Measurements from ENCODE around the gene SLC39A8. TPM values are rescaled to one million over a fixed set of nuclear protein-coding genes. Genes with fewer than 3 reads are reported as not detected.

The SLC39A8 gene
- total and polyA plus RNA-seq, 5 donors from 2014 or later, result 18.6 to 29.8 (median 23.7) TPM

GRCh38 chr4:102223461-102223860 lies 121.8 kb downstream of the SLC39A8 start:
- H3K4me1 ChIP-seq (ENCODE audit: control insufficient read depth, insufficient read depth, low read length, poor library complexity, severe bottlenecking), result no peaks in the 10 kb centered on the region
- no peaks in the 10 kb centered on the region for H3K36me3 Mint-ChIP-seq
- ATAC-seq (ENCODE audit: low read depth in 2 of 2) (no peak), DNase-seq (no peak)
- no peaks in the 10 kb centered on the region for H3K9me3 ChIP-seq (ENCODE audit: control insufficient read depth in 2 of 2, low read length in 2 of 2)
- no peak overlapping the region for H3K27ac ChIP-seq (ENCODE audit: insufficient read depth, low read length, poor library complexity, severe bottlenecking)
- H3K27me3 Mint-ChIP-seq, result no peaks in the 10 kb centered on the region
- no peak overlapping the region for H3K4me3 Mint-ChIP-seq
- H3K4me1 Mint-ChIP-seq, result no peaks in the 10 kb centered on the region
- no peaks in the 10 kb centered on the region for H3K36me3 ChIP-seq (ENCODE audit: control insufficient read depth, insufficient read depth, low read length)
- no peaks in the 10 kb centered on the region for H3K27me3 ChIP-seq (ENCODE audit: control insufficient read depth, insufficient read depth, low read length)
- no peak overlapping the region for H3K27ac Mint-ChIP-seq
- peaks cover 0 to 8% (median 3%) of the 10 kb centered on the region in 7 donors for H3K9me3 Mint-ChIP-seq
- H3K4me3 ChIP-seq (ENCODE audit: low read depth, low read length), result no peak overlapping the region

GRCh38 chr4:102222838-102223409 lies 122.4 kb downstream of the SLC39A8 start:
- no peaks in the 10 kb centered on the region for H3K27me3 Mint-ChIP-seq
- peaks cover 0 to 7% (median 3%) of the 10 kb centered on the region in 7 donors for H3K9me3 Mint-ChIP-seq
- DNase-seq (no peak), ATAC-seq (ENCODE audit: low read depth in 2 of 2) (no peak)
- Histone ChIP-seq H3K27ac (ENCODE audit: insufficient read depth, low read length, poor library complexity, severe bottlenecking) (no peak overlapping the region), H3K9me3 (ENCODE audit: control insufficient read depth in 2 of 2, low read length in 2 of 2) (no peaks in the 10 kb centered on the region), H3K36me3 (ENCODE audit: control insufficient read depth, insufficient read depth, low read length) (no peaks in the 10 kb centered on the region), H3K4me1 (ENCODE audit: control insufficient read depth, insufficient read depth, low read length, poor library complexity, severe bottlenecking) (no peaks in the 10 kb centered on the region), H3K27me3 (ENCODE audit: control insufficient read depth, insufficient read depth, low read length) (no peaks in the 10 kb centered on the region), H3K4me3 (ENCODE audit: low read depth, low read length) (no peak overlapping the region)
- H3K27ac Mint-ChIP-seq, result no peak overlapping the region
- H3K4me1 Mint-ChIP-seq, result no peaks in the 10 kb centered on the region
- no peaks in the 10 kb centered on the region for H3K36me3 Mint-ChIP-seq
- H3K4me3 Mint-ChIP-seq, result no peak overlapping the region

DNA sequence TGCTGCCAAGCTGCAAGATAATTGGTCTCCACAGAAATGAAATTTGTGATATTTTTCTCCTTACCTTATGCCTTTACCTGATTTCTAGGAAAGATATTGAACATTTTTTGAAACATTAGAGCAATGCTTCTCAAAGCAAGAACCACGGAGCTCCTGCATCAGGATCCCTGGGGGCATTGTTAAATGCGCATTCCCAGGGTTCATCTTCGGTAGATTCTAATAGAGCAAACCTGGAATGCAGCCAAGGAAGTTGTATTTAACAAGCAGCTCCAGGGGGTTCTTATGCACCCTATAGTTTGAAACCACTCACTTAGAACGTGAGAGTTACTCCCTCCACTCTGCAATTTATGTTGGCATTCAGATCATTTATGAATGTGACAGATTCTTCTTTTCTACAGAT lies 126.2 kb downstream of the SLC39A8 start:
- Mint-ChIP-seq H3K9me3 (peaks cover 0 to 4% (median 2%) of the 10 kb centered on the region in 7 donors), H3K27ac (no peak overlapping the region), H3K4me3 (no peak overlapping the region), H3K27me3 (peaks cover 8% of the 10 kb centered on the region), H3K4me1 (no peaks in the 10 kb centered on the region), H3K36me3 (no peaks in the 10 kb centered on the region)
- Histone ChIP-seq H3K36me3 (ENCODE audit: control insufficient read depth, insufficient read depth, low read length) (no peaks in the 10 kb centered on the region), H3K27ac (ENCODE audit: insufficient read depth, low read length, poor library complexity, severe bottlenecking) (no peak overlapping the region), H3K27me3 (ENCODE audit: control insufficient read depth, insufficient read depth, low read length) (no peaks in the 10 kb centered on the region), H3K9me3 (ENCODE audit: control insufficient read depth in 2 of 2, low read length in 2 of 2) (no peaks in the 10 kb centered on the region), H3K4me1 (ENCODE audit: control insufficient read depth, insufficient read depth, low read length, poor library complexity, severe bottlenecking) (no peaks in the 10 kb centered on the region), H3K4me3 (ENCODE audit: low read depth, low read length) (no peak overlapping the region)
- DNase-seq (no peak), ATAC-seq (ENCODE audit: low read depth in 2 of 2) (no peak)

GRCh38 chr4:102218656-102219055 lies 126.6 kb downstream of the SLC39A8 start:
- Mint-ChIP-seq H3K36me3 (no peaks in the 10 kb centered on the region), H3K4me1 (no peaks in the 10 kb centered on the region), H3K27ac (no peak overlapping the region), H3K27me3 (peaks cover 8% of the 10 kb centered on the region), H3K9me3 (peaks cover 0 to 4% (median 2%) of the 10 kb centered on the region in 7 donors), H3K4me3 (no peak overlapping the region)
- no peak overlapping the region for H3K27ac ChIP-seq (ENCODE audit: insufficient read depth, low read length, poor library complexity, severe bottlenecking)
- ATAC-seq (ENCODE audit: low read depth in 2 of 2), result no peak
- no peak for DNase-seq
- H3K9me3 ChIP-seq (ENCODE audit: control insufficient read depth in 2 of 2, low read length in 2 of 2), result no peaks in the 10 kb centered on the region
- no peaks in the 10 kb centered on the region for H3K36me3 ChIP-seq (ENCODE audit: control insufficient read depth, insufficient read depth, low read length)
- no peaks in the 10 kb centered on the region for H3K4me1 ChIP-seq (ENCODE audit: control insufficient read depth, insufficient read depth, low read length, poor library complexity, severe bottlenecking)
- no peak overlapping the region for H3K4me3 ChIP-seq (ENCODE audit: low read depth, low read length)
- no peaks in the 10 kb centered on the region for H3K27me3 ChIP-seq (ENCODE audit: control insufficient read depth, insufficient read depth, low read length)

DNA sequence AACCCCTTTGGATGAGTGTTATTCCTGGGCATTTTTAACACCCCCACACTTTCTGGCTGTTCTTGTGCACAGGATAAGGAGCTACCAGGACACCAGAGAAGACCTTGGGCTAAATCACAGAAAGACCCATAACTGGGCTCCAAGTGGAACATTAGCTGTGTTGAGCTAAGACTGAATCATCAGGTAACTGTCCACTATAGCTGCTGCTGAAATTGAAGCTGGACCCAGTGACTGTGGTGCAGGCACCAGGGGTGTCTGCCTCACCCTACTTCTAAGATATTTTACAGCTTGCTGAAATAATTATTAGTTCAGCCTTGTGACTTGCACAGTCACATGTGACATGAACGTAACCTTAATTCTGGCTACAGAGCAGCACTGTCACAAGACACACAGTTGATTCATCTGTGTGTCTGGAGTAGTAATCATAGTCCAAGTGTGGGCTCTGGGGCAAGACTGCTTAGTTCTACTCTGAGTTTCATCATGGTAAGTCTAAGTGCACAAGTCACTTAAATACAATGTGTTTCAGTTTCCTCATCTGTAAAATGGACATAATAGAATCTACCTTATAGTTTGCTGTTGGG lies 127.4 kb downstream of the SLC39A8 start:
- Mint-ChIP-seq H3K4me1 (no peaks in the 10 kb centered on the region), H3K27ac (no peak overlapping the region), H3K27me3 (peaks cover 8% of the 10 kb centered on the region), H3K4me3 (no peak overlapping the region), H3K36me3 (no peaks in the 10 kb centered on the region), H3K9me3 (peaks cover 0 to 4% (median 2%) of the 10 kb centered on the region in 7 donors)
- ATAC-seq (ENCODE audit: low read depth in 2 of 2) (no peak), DNase-seq (no peak)
- Histone ChIP-seq H3K4me1 (ENCODE audit: control insufficient read depth, insufficient read depth, low read length, poor library complexity, severe bottlenecking) (no peaks in the 10 kb centered on the region), H3K27ac (ENCODE audit: insufficient read depth, low read length, poor library complexity, severe bottlenecking) (no peak overlapping the region), H3K4me3 (ENCODE audit: low read depth, low read length) (no peak overlapping the region), H3K36me3 (ENCODE audit: control insufficient read depth, insufficient read depth, low read length) (no peaks in the 10 kb centered on the region), H3K27me3 (ENCODE audit: control insufficient read depth, insufficient read depth, low read length) (no peaks in the 10 kb centered on the region), H3K9me3 (ENCODE audit: control insufficient read depth in 2 of 2, low read length in 2 of 2) (no peaks in the 10 kb centered on the region)

DNA sequence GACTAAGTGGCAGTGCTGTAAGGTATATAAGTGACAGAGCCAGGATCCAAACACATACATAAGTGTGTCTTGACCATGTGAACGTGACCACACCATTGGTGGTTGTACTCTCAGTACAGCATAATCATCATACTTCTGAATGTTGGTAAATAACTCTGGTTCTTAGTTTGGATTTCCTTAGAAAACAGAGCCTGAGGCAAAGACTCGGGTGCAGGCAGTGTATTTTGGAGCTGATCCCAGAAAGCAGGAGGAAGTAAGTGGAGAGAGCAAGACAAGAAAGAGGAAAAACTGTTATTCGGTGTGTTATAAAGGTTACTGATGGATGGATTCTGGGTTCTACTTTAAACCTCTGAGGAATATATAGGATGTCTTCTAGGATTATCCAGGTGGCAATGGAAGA lies 127.9 kb downstream of the SLC39A8 start:
- no peak for DNase-seq
- no peaks in the 10 kb centered on the region for H3K27me3 ChIP-seq (ENCODE audit: control insufficient read depth, insufficient read depth, low read length)
- no peak overlapping the region for H3K4me3 Mint-ChIP-seq
- H3K36me3 ChIP-seq (ENCODE audit: control insufficient read depth, insufficient read depth, low read length), result no peaks in the 10 kb centered on the region
- H3K4me1 ChIP-seq (ENCODE audit: control insufficient read depth, insufficient read depth, low read length, poor library complexity, severe bottlenecking), result no peaks in the 10 kb centered on the region
- H3K4me1 Mint-ChIP-seq, result no peaks in the 10 kb centered on the region
- peaks cover 0 to 4% (median 0%) of the 10 kb centered on the region in 7 donors for H3K9me3 Mint-ChIP-seq
- peaks cover 8% of the 10 kb centered on the region for H3K27me3 Mint-ChIP-seq
- no peaks in the 10 kb centered on the region for H3K9me3 ChIP-seq (ENCODE audit: control insufficient read depth in 2 of 2, low read length in 2 of 2)
- no peak overlapping the region for H3K27ac ChIP-seq (ENCODE audit: insufficient read depth, low read length, poor library complexity, severe bottlenecking)
- ATAC-seq (ENCODE audit: low read depth in 2 of 2), result no peak
- H3K4me3 ChIP-seq (ENCODE audit: low read depth, low read length), result no peak overlapping the region
- no peaks in the 10 kb centered on the region for H3K36me3 Mint-ChIP-seq
- no peak overlapping the region for H3K27ac Mint-ChIP-seq

GRCh38 chr4:102216666-102217065 lies 128.6 kb downstream of the SLC39A8 start:
- H3K27ac Mint-ChIP-seq, result no peak overlapping the region
- no peak for DNase-seq
- Histone ChIP-seq H3K4me1 (ENCODE audit: control insufficient read depth, insufficient read depth, low read length, poor library complexity, severe bottlenecking) (no peaks in the 10 kb centered on the region), H3K36me3 (ENCODE audit: control insufficient read depth, insufficient read depth, low read length) (no peaks in the 10 kb centered on the region), H3K27me3 (ENCODE audit: control insufficient read depth, insufficient read depth, low read length) (no peaks in the 10 kb centered on the region), H3K9me3 (ENCODE audit: control insufficient read depth in 2 of 2, low read length in 2 of 2) (no peaks in the 10 kb centered on the region), H3K4me3 (ENCODE audit: low read depth, low read length) (no peak overlapping the region), H3K27ac (ENCODE audit: insufficient read depth, low read length, poor library complexity, severe bottlenecking) (no peak overlapping the region)
- H3K4me1 Mint-ChIP-seq, result no peaks in the 10 kb centered on the region
- no peak overlapping the region for H3K4me3 Mint-ChIP-seq
- H3K36me3 Mint-ChIP-seq, result no peaks in the 10 kb centered on the region
- no peak for ATAC-seq (ENCODE audit: low read depth in 2 of 2)
- peaks cover 8% of the 10 kb centered on the region for H3K27me3 Mint-ChIP-seq
- H3K9me3 Mint-ChIP-seq, result peaks cover 0 to 4% (median 0%) of the 10 kb centered on the region in 7 donors

DNA sequence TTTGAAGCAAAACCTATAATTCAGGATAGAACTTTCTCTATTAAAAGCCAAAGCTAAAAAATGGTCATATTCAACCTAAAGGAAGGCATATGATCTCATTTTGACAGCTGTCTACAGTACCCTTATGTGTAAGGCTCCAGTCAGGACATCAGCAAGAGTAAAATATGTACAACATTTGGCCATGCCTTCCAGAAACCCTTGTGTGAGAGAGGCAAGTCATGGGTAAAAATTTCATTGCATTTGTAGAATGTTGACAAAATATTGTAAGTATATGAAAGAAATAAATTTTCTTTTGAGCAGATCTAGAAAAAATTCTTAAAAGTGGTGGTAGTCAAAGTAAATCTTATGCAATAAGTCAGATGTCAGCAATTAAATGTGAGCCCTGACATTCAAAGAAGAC lies 132.3 kb downstream of the SLC39A8 start:
- H3K36me3 ChIP-seq (ENCODE audit: control insufficient read depth, insufficient read depth, low read length), result no peaks in the 10 kb centered on the region
- no peaks in the 10 kb centered on the region for H3K4me1 ChIP-seq (ENCODE audit: control insufficient read depth, insufficient read depth, low read length, poor library complexity, severe bottlenecking)
- Mint-ChIP-seq H3K4me1 (no peaks in the 10 kb centered on the region), H3K4me3 (no peak overlapping the region), H3K27me3 (peaks cover 8% of the 10 kb centered on the region), H3K36me3 (no peaks in the 10 kb centered on the region), H3K27ac (no peak overlapping the region), H3K9me3 (peaks cover 0 to 3% (median 0%) of the 10 kb centered on the region in 7 donors)
- DNase-seq, result no peak
- no peak for ATAC-seq (ENCODE audit: low read depth in 2 of 2)
- no peak overlapping the region for H3K4me3 ChIP-seq (ENCODE audit: low read depth, low read length)
- no peaks in the 10 kb centered on the region for H3K9me3 ChIP-seq (ENCODE audit: control insufficient read depth in 2 of 2, low read length in 2 of 2)
- H3K27me3 ChIP-seq (ENCODE audit: control insufficient read depth, insufficient read depth, low read length), result no peaks in the 10 kb centered on the region
- H3K27ac ChIP-seq (ENCODE audit: insufficient read depth, low read length, poor library complexity, severe bottlenecking), result no peak overlapping the region
